GM18498 (cell line): ENCODE data around the gene IVNS1ABP.

ENCODE experiments used
- ATAC-seq: cut with Tn5 transposase; IDR thresholded peaks from one replicate; pipeline ENCODE4 v1.9.1; 2021; ENCODE audit warnings: mild to moderate bottlenecking, moderate library complexity; ENCODE audit not compliant: unreplicated experiment

IVNS1ABP gene

GRCh38 chr1:185295091-185295490, 22.0 kb downstream of the IVNS1ABP start:
- no peak for ATAC-seq

- no peak for ATAC-seq
Observed at GRCh38 chr1:185293967-185294542, 23.0 kb downstream of the IVNS1ABP start.

- ATAC-seq, result no peak
Observed at GRCh38 chr1:185292237-185292636, 24.8 kb downstream of the IVNS1ABP start.

GRCh38 chr1:185291652-185292051, 25.4 kb downstream of the IVNS1ABP start:
- no peak for ATAC-seq

GRCh38 chr1:185291159-185291558, 25.9 kb downstream of the IVNS1ABP start:
- ATAC-seq, result peak; percentile 63

- no peak for ATAC-seq
Observed at GRCh38 chr1:185289880-185290279, 27.2 kb downstream of the IVNS1ABP start.

- ATAC-seq, result no peak
Observed at GRCh38 chr1:185288435-185288834, 28.6 kb downstream of the IVNS1ABP start.

- no peak for ATAC-seq
Observed at GRCh38 chr1:185287451-185287850, 29.6 kb downstream of the IVNS1ABP start.

GRCh38 chr1:185284533-185285276, 32.3 kb downstream of the IVNS1ABP start:
- ATAC-seq, result no peak

GRCh38 chr1:185284116-185284515, 32.9 kb downstream of the IVNS1ABP start:
- ATAC-seq, result no peak

GRCh38 chr1:185281245-185281644, 35.8 kb downstream of the IVNS1ABP start:
- peak; percentile 97 for ATAC-seq

GRCh38 chr1:185280589-185280988, 36.5 kb downstream of the IVNS1ABP start:
- no peak for ATAC-seq

GRCh38 chr1:185279571-185279970, 37.5 kb downstream of the IVNS1ABP start:
- ATAC-seq, result no peak

- no peak for ATAC-seq
Observed at GRCh38 chr1:185271921-185272320, 45.1 kb downstream of the IVNS1ABP start.

- no peak for ATAC-seq
Observed at GRCh38 chr1:185268352-185268751, 48.7 kb downstream of the IVNS1ABP start.

- ATAC-seq, result no peak
Observed at GRCh38 chr1:185267701-185268100, 49.3 kb downstream of the IVNS1ABP start.

- ATAC-seq, result no peak
Observed at GRCh38 chr1:185267301-185267700, 49.7 kb downstream of the IVNS1ABP start.

- ATAC-seq, result no peak
Observed at GRCh38 chr1:185265314-185265713, 51.7 kb downstream of the IVNS1ABP start.

GRCh38 chr1:185263780-185264179, 53.3 kb downstream of the IVNS1ABP start:
- ATAC-seq, result no peak

GRCh38 chr1:185263292-185263691, 53.8 kb downstream of the IVNS1ABP start:
- no peak for ATAC-seq

GRCh38 chr1:185262151-185262550, 54.9 kb downstream of the IVNS1ABP start:
- no peak for ATAC-seq

- no peak for ATAC-seq
Observed at GRCh38 chr1:185260611-185261010, 56.4 kb downstream of the IVNS1ABP start.

- no peak for ATAC-seq
Observed at GRCh38 chr1:185258676-185259075, 58.4 kb downstream of the IVNS1ABP start.
